Superior temporal gyrus (tissue), 1 donor: ENCODE measurements around the gene EXOSC2.
A peak's percentile ranks its signal among the peaks of the same experiment; 100 is the strongest.

Experiments
- DNase-seq: peaks from one replicate; pipeline ENCODE4 v3.0.0-alpha.2; 2016; ENCODE audit errors: extremely low spot score

The EXOSC2 gene

DNA sequence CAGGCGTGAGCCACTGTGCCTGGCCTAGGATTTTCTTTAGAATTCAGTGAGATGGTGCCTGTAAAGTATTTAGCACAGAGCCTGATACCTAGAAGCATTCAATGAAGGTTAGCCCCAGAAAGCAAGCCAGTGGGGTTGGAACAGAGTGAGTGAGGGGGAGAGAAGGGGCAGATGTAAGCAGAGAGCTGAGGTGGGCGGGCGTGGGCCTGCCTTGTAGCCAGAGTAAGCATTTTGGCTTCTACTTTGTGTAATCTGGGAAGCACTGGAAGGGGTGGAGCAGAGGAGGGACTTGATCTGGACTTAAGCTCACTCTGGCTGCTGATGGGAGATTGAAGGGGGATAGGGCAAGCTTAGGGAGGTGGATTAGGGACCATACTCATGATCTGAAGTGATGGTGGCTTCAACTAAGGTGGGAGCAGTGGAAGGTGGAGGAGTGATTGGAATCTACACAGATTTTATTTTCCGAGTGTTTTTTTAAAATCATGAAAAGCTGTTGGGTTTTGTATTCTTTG lies 2.6 kb downstream of the EXOSC2 start:
- no peak for DNase-seq

GRCh38 chr9:130696996-130697395 lies 3.4 kb downstream of the EXOSC2 start:
- no peak for DNase-seq

DNA sequence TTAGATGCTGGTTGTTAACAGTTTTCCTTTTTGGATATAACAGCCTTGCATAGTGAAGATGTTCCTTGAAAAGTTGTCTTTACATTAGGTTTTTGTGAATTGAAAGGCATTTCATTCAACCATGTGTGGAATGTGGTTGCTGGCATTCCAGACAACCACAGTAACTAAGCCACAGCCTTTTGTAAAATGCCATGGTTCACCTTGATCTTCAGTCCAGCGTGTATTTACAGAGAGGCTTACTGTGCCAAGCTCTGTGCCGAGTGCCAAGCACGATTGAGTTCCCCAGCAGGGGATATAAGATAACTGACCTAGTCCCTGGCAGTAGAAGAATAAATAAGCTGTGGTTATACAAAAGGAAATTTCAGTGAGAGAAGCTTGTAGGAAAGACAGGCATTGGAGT lies 4.9 kb downstream of the EXOSC2 start:
- no peak for DNase-seq

- no peak for DNase-seq
Measured at GRCh38 chr9:130699047-130699446, 5.5 kb downstream of the EXOSC2 start.

- peak; percentile 89 for DNase-seq
Measured at GRCh38 chr9:130701059-130702022, 7.8 kb downstream of the EXOSC2 start.

DNA sequence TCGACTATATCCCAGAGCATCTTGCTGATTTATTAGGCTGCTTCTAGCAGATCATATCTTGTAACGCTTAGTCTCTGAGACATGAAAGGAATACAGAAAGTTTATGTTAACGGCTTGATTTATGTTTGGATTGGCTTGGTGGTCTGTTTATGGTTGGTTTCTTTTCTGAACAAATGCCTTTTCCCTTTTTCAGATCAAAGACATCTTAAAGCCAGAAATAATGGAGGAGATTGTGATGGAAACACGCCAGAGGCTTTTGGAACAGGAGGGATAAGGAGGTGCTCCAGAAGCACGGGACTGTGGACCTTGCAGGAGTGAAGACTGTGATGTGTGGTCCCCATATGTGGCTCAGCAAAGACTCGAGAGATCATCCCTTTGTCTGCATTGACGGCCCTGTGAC lies 9.9 kb downstream of the EXOSC2 start:
- no peak for DNase-seq

GRCh38 chr9:130707225-130707976 lies 13.8 kb downstream of the EXOSC2 start:
- DNase-seq = peak; percentile 82

GRCh38 chr9:130710822-130711352 lies 17.3 kb downstream of the EXOSC2 start:
- no peak for DNase-seq

DNA sequence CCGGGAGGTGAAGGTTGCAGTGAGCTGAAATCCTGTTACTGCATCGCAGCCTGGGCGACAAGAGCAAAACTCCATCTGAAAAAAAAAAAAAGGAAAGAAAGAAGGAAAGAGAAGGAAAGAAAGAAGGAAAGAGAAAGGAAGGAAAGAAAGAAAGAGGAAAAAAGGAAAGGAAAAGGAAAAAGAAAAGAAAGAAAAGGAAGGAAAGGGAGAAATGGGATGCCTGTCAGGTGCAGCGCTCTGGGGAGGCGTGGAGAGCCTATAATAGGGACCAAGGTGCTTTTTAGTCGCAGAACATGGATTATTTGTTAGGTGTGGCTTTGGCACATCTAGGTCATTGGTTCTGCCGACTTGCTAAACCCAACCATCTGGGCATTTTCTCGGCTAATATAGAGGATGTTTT lies 17.9 kb downstream of the EXOSC2 start:
- no peak for DNase-seq

GRCh38 chr9:130712564-130713285 lies 19.1 kb downstream of the EXOSC2 start:
- DNase-seq = peak; percentile 98

DNA sequence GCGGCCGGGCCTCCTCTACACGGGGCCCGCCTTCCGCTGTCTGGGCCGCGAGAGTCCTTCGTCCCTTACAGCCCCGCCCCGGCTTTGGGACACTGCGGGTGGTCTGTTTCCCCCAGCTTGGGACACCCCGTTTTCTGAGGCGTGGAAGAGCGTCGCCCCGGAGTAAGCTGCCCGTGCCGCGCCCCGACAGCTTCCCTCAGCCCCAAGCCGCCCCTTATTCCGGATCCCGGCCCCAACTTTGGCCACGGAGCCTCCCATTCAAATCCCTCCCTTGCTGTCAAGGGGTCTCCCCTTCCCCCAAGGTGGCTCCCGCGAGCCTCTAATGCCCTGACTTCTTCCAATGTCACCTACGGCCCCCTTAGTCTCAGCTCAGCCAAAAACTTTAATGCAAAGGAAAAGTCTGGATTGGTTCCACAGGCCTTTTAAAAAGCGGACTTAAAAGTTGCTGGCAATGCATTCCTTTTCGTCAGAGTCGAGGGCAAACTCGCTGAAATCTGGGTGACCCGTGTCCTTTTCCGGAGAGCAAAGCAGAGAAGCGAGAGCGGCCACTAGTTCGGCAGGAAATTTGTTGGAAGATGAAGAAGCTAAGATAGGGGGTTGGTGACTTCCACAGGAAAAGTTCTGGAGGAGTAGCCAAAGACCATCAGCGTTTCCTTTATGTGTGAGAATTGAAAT lies 19.8 kb downstream of the EXOSC2 start:
- peak; percentile 33 for DNase-seq

- no peak for DNase-seq
Measured at GRCh38 chr9:130714586-130715110, 21.1 kb downstream of the EXOSC2 start.

DNA sequence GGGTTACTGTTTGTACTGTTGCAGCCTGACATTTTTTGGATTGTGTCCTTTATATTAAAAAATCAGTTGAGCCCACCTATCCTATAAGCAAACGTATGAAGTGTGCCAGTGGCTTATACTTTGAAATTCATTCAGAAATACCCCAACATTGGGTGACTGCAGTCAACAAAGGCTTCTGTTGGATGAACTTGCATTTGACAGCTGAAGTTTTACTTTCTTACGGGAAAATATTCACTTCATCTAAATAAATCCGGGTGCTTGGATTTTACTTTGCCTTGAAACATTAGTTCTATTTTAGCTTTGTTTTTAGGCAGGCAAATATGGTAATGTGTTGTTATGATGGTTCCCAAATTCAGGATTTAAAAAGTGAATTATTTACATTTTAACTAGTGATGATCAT lies 21.7 kb downstream of the EXOSC2 start:
- DNase-seq = no peak

- DNase-seq = no peak
Measured at GRCh38 chr9:130718562-130718961, 25.0 kb downstream of the EXOSC2 start.

GRCh38 chr9:130720762-130721161 lies 27.2 kb downstream of the EXOSC2 start:
- DNase-seq = no peak

- DNase-seq = no peak
Measured at GRCh38 chr9:130728721-130729120, 35.1 kb downstream of the EXOSC2 start.

- DNase-seq = no peak
Measured at GRCh38 chr9:130729145-130729544, 35.6 kb downstream of the EXOSC2 start.

GRCh38 chr9:130731355-130731754 lies 37.8 kb downstream of the EXOSC2 start:
- no peak for DNase-seq

DNA sequence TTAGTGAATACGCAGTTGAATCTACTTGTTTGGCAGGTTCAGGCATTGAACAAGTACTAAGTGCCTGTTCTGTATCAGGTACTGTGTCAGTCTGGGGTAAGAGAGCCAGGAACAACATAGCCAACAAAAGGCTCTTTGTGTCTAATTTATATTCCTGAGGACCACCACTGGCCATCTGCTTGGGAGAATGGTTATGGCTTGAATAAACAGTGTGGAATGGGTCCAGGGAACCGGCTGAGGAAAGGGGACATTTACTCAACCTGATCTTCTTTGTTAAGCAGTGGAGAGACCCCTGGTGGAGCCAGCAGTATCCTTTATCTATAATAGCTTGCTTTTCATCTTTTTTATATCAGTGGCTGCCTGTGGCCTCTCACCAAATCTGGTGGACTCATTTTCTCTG lies 38.6 kb downstream of the EXOSC2 start:
- no peak for DNase-seq

DNA sequence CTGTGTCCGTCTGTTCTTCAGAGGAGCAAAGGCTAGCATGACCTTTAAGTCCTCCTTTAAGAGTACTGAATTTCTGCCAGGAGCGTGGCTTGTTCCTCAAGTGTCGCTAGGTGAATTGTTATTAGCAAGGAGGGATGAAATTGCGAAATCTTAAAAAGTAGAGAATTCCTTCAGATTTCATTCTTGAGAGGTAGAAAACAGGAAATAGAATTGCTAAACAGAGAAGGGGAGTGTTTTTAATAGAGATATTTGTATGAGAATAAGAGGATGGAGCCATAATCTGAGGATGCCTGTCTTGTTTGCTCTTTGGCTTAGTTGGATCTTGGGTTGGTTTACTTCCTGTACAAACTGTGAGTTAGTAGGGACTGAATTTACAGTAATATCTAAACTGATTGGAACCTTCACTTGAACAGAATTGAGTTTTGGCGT lies 39.2 kb downstream of the EXOSC2 start:
- no peak for DNase-seq

- no peak for DNase-seq
Measured at GRCh38 chr9:130735566-130735965, 42.0 kb downstream of the EXOSC2 start.
